HepG2 (cell line): ENCODE data around the gene PPP1R15B. TPM values are rescaled to one million over a fixed set of nuclear protein-coding genes. Genes with fewer than 3 reads are reported as not detected.

Source experiments
- ATAC-seq: fragments of 200-7000 bp; cut with Tn5 transposase; 3 replicates; pipeline ENCODE4 v1.9.1; 2020; ENCODE audit warnings: mild to moderate bottlenecking, moderate library complexity
- BruUV-seq: library from RNA; stranded (reverse); fragments of 400-500 nt; replicated peaks from 2 replicates; lab custom pipeline; 2021; lab: Mats Ljungman, UMichigan
- CTCF ChIA-PET: fragments of 300-600 bp; formaldehyde crosslinking; extraction: SDS; loops from one replicate; lab custom pipeline; 2021; ENCODE audit warnings: low total read pairs, inconsistent platforms, low intra/inter-chr PET ratio; lab: Yijun Ruan, JAX
- POLR2A ChIA-PET: fragments of 350-600 bp; sonication (Branson Sonifier 250); formaldehyde crosslinking; loops from one replicate; lab custom pipeline; 2020; ENCODE audit warnings: antibody characterized with exemption, inconsistent platforms; lab: Yijun Ruan, JAX
- DNase-seq: peaks from one replicate; pipeline ENCODE4 v3.0.0-alpha.2; 2015; ENCODE audit warnings: low spot score
- FAIRE-seq: peaks from 3 replicates; lab custom pipeline; 2011; peaks lifted over from hg19 to GRCh38; lab: Jason Lieb, UNC
- H2AFZ ChIP-seq: one replicate; pipeline ENCODE4 v1.6.1; 2011; ENCODE audit warnings: low read length, inconsistent platforms
- H3K27ac ChIP-seq: fragments of 300-600 bp; 3 replicates; pipeline ENCODE4 v1.8.0; 2011; ENCODE audit warnings: mixed run types, mild to moderate bottlenecking, mixed read lengths, low read length, inconsistent platforms; ENCODE audit not compliant: insufficient read depth; ENCODE audit errors: extremely low read length
- H3K27me3 ChIP-seq, 2 experiments: fragments of 200-600 bp in 1 of 2; 2 replicates in 1 of 2; 3 replicates in 1 of 2; pipeline versions ENCODE4 v1.6.0 to v1.8.0; 2011; ENCODE audit warnings: low read length in 2 of 2, mild to moderate bottlenecking in 2 of 2, moderate library complexity in 2 of 2, inconsistent platforms in 1 of 2; ENCODE audit not compliant: insufficient read depth in 2 of 2, control insufficient read depth in 1 of 2
- H3K36me3 ChIP-seq, 2 experiments: fragments of 200-600 bp in 1 of 2; replicated peaks in 1 of 2; 2 replicates in 1 of 2; 3 replicates in 1 of 2; pipeline versions ENCODE4 v1.5.1 to v1.8.0; 2011; ENCODE audit warnings: low read length in 2 of 2, inconsistent platforms in 1 of 2; ENCODE audit not compliant: insufficient read depth in 2 of 2, control insufficient read depth in 1 of 2
- H3K4me1 ChIP-seq: 2 replicates; pipeline ENCODE4 v1.5.1; 2012; ENCODE audit warnings: low read length, inconsistent platforms; ENCODE audit not compliant: insufficient read depth
- H3K4me2 ChIP-seq: 2 replicates; pipeline ENCODE4 v1.6.0; 2011; ENCODE audit warnings: low read depth, low read length, inconsistent platforms
- H3K4me3 ChIP-seq, 3 experiments: fragments of 200-600 bp in 1 of 3; sonication (generic), shearing (Covaris generic) in 1 of 3; replicated peaks in 1 of 3; 2 replicates each; pipeline ENCODE4 v1.5.1; 2011 to 2016; ENCODE audit warnings: low read length in 3 of 3, inconsistent platforms in 2 of 3, low read depth in 2 of 3, mild to moderate bottlenecking in 2 of 3, control low read depth in 1 of 3, mixed read lengths in 1 of 3; ENCODE audit not compliant: insufficient read depth in 1 of 3
- H3K79me2 ChIP-seq: one replicate; pipeline ENCODE4 v1.6.1; 2011; ENCODE audit warnings: low read length, inconsistent platforms; ENCODE audit not compliant: insufficient read depth
- H3K9ac ChIP-seq: 2 replicates; pipeline ENCODE4 v1.6.0; 2011; ENCODE audit warnings: mild to moderate bottlenecking, low read depth, low read length, inconsistent platforms; ENCODE audit not compliant: insufficient read depth
- H3K9me3 ChIP-seq: 2 replicates; pipeline ENCODE4 v1.5.1; 2012; ENCODE audit warnings: mild to moderate bottlenecking, low read length
- H4K20me1 ChIP-seq: 2 replicates; pipeline ENCODE4 v1.6.0; 2011; ENCODE audit warnings: inconsistent platforms, mild to moderate bottlenecking, low read length, moderate library complexity; ENCODE audit not compliant: insufficient read depth
- ERF ChIP-seq: IDR thresholded peaks from 2 replicates; pipeline ENCODE4 v1.6.1; 2018; ENCODE audit warnings: missing biosample characterization, missing genetic modification reagents
- HHEX ChIP-seq: IDR thresholded peaks from 2 replicates; pipeline ENCODE4 v1.6.1; 2016; ENCODE audit warnings: control low read depth
- HIC2 ChIP-seq: sonication (generic); formaldehyde crosslinking; IDR thresholded peaks from 2 replicates; pipeline ENCODE4 v1.9.0; 2022; ENCODE audit warnings: low read depth, missing genetic modification reagents
- HMG20B ChIP-seq: conservative IDR thresholded peaks from 2 replicates; pipeline ENCODE4 v1.6.1; 2016; ENCODE audit warnings: missing genetic modification reagents, missing compliant biosample characterization
- ZNF253 ChIP-seq: sonication (generic); formaldehyde crosslinking; IDR thresholded peaks from 2 replicates; pipeline ENCODE4 v1.8.0; 2022; ENCODE audit warnings: mild to moderate bottlenecking, missing genetic modification reagents, borderline replicate concordance
- ZSCAN20 ChIP-seq: sonication (generic); formaldehyde crosslinking; IDR thresholded peaks from 2 replicates; pipeline ENCODE4 v1.4.0; 2020; ENCODE audit warnings: missing genetic modification reagents, mild to moderate bottlenecking, borderline replicate concordance
- WGBS: methylation state at CpG from one replicate; pipeline ENCODE4 v1.1.6; 2017; ENCODE audit warnings: low lambda C conversion rate; 5-methylcytosine and 5-hydroxymethylcytosine counted together
- in situ Hi-C: cut with HindIII; loops from 2 replicates; pipeline ENCODE4 v1.10.0; 2017; ENCODE audit warnings: low pct_unique_long_range_greater_than_20kb; ENCODE audit not compliant: extremely low pct_ligation_motif_present
- intact Hi-C: fragments of 100-400 bp; cut with micrococcal nuclease; formaldehyde crosslinking; loops from one replicate; pipeline ENCODE4 v1.10.0; 2022; ENCODE audit not compliant: unreplicated experiment
- polyA plus RNA-seq, 8 experiments: library from polyadenylated mRNA; depleted of rRNA in 3 of 8; stranded (reverse) in 7 of 8; unstranded in 1 of 8; fragments of >200 nt; fragmentation: Illumina TruSeq in 4 of 8; extraction: Trizol in 4 of 8; gene quantifications; 2 replicates each; pipeline versions ENCODE4 v1.2.1 to v1.2.3, GENCODE V29; 2011 to 2016; ENCODE audit warnings: low read depth in 4 of 8, missing spikeins in 1 of 8, mixed read lengths in 1 of 8; ENCODE audit not compliant: insufficient read depth in 1 of 8
- total RNA-seq, 5 experiments: library from RNA; depleted of rRNA; stranded (reverse); fragments of >200 nt; fragmentation: Illumina TruSeq; extraction: Trizol; gene quantifications; 2 replicates each; pipeline ENCODE4 v1.2.3, GENCODE V29; 2016; ENCODE audit warnings: low read depth in 1 of 5
- TF ChIP-seq, protein P1 (sequence below): sonication (generic); formaldehyde crosslinking; IDR thresholded peaks from 2 replicates; pipeline ENCODE4 v1.4.0; 2020; ENCODE audit warnings: missing genetic modification reagents, borderline replicate concordance
- TF ChIP-seq, protein P2 (sequence below): sonication (generic); formaldehyde crosslinking; IDR thresholded peaks from 2 replicates; pipeline ENCODE4 v1.5.1; 2020; ENCODE audit warnings: mild to moderate bottlenecking, missing genetic modification reagents

Gene PPP1R15B
- total and polyA plus RNA-seq, 2 of the 13 experiments (the other 11 are each of a cell fraction or from before 2014, with no cell fraction given), result 13.4 to 23.8 TPM

- FAIRE-seq (no peak), DNase-seq (no peak), ATAC-seq (no peak)
- Histone ChIP-seq H3K9ac (no peak overlapping the region), H3K4me2 (no peak overlapping the region), H3K79me2 (no peaks in the 10 kb centered on the region), H4K20me1 (no peaks in the 10 kb centered on the region), H3K27ac (no peak overlapping the region), H3K36me3 (peaks cover 2 to 8% of the 10 kb centered on the region in 2 experiments; a peak in 2 of 5 replicates), H2AFZ (no peak overlapping the region), H3K9me3 (no peaks in the 10 kb centered on the region), H3K4me1 (peaks cover 19% of the 10 kb centered on the region), H3K4me3 (no peak overlapping the region), H3K27me3 (no peaks in the 10 kb centered on the region)
- CTCF ChIA-PET, result no interaction called here
- intact Hi-C loops, result no loop called here
- no TSS peak for BruUV-seq
- TF ChIP-seq, protein P1, sequence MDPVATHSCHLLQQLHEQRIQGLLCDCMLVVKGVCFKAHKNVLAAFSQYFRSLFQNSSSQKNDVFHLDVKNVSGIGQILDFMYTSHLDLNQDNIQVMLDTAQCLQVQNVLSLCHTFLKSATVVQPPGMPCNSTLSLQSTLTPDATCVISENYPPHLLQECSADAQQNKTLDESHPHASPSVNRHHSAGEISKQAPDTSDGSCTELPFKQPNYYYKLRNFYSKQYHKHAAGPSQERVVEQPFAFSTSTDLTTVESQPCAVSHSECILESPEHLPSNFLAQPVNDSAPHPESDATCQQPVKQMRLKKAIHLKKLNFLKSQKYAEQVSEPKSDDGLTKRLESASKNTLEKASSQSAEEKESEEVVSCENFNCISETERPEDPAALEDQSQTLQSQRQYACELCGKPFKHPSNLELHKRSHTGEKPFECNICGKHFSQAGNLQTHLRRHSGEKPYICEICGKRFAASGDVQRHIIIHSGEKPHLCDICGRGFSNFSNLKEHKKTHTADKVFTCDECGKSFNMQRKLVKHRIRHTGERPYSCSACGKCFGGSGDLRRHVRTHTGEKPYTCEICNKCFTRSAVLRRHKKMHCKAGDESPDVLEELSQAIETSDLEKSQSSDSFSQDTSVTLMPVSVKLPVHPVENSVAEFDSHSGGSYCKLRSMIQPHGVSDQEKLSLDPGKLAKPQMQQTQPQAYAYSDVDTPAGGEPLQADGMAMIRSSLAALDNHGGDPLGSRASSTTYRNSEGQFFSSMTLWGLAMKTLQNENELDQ (CRISPR knock-in tag), result no peak
- 98% methylated on average over 9 of the region's 9 CpGs for WGBS
- in situ Hi-C loops, result no loop called here
- POLR2A ChIA-PET, result no interaction called here
Measured at GRCh38 chr1:204426971-204427701, 15.5 kb upstream of the PPP1R15B start.

DNA sequence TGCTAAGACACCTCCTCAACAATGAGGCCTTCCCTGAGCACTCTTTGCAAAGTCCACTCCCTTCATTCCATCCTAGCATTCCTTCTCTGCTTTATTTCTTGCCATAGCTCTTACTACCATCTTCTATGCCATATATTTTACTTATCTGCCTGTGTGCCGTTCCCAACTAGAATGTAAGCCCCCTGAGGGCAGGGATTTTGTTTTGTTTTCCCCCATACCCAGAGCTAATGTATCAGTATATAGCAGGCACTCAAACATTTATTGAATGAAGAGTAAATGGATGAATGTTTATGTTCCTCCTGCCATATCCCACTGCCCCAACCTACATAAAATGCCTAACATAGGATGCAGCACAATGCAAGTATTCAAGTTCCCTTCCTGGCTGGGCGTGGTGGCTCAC lies 14.9 kb upstream of the PPP1R15B start:
- 98% methylated on average over 2 of the region's 2 CpGs for WGBS
- no peak overlapping the region for H3K9ac ChIP-seq
- TF ChIP-seq HHEX (no peak), ERF (CRISPR knock-in tag) (no peak), HMG20B (CRISPR knock-in tag) (no peak), HIC2 (CRISPR knock-in tag) (no peak), ZSCAN20 (CRISPR knock-in tag) (no peak), ZNF253 (no peak)
- TF ChIP-seq, protein P2, sequence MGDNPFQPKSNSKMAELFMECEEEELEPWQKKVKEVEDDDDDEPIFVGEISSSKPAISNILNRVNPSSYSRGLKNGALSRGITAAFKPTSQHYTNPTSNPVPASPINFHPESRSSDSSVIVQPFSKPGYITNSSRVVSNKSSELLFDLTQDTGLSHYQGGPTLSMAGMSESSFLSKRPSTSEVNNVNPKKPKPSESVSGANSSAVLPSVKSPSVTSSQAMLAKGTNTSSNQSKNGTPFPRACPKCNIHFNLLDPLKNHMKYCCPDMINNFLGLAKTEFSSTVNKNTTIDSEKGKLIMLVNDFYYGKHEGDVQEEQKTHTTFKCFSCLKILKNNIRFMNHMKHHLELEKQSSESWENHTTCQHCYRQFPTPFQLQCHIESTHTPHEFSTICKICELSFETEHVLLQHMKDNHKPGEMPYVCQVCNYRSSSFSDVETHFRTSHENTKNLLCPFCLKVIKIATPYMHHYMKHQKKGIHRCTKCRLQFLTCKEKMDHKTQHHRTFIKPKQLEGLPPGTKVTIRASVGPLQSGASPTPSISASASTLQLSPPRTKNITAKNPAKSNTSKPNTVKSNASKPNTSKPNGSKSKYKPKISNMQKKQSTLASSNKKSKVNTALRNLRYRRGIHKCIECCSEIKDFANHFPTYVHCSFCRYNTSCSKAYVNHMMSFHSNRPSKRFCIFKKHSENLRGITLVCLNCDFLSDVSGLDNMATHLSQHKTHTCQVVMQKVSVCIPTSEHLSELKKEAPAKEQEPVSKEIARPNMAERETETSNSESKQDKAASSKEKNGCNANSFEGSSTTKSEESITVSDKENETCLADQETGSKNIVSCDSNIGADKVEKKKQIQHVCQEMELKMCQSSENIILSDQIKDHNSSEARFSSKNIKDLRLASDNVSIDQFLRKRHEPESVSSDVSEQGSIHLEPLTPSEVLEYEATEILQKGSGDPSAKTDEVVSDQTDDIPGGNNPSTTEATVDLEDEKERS (CRISPR knock-in tag), result no peak
- TF ChIP-seq, all 625 proteins: peak for 0
- H3K36me3 ChIP-seq, result peaks cover 2 to 6% of the 10 kb centered on the region in 2 experiments; a peak in 2 of 5 replicates
- FAIRE-seq (no peak), ATAC-seq (no peak), DNase-seq (no peak)
- H4K20me1 ChIP-seq, result no peaks in the 10 kb centered on the region
- POLR2A ChIA-PET, result no interaction called here
- intact Hi-C loops (no loop called here), in situ Hi-C loops (no loop called here)
- H3K27ac ChIP-seq, result no peak overlapping the region
- H3K79me2 ChIP-seq, result no peaks in the 10 kb centered on the region
- H3K27me3 ChIP-seq, result no peaks in the 10 kb centered on the region
- no peak overlapping the region for H3K4me3 ChIP-seq
- H3K4me1 ChIP-seq, result peaks cover 19% of the 10 kb centered on the region
- H3K9me3 ChIP-seq, result no peaks in the 10 kb centered on the region
- H3K4me2 ChIP-seq, result no peak overlapping the region
- CTCF ChIA-PET, result no interaction called here
- no peak overlapping the region for H2AFZ ChIP-seq
- no TSS peak for BruUV-seq
